Mucosa of rectum (tissue), 2 donors: ENCODE results near the gene BLOC1S1.

Source experiments
- H3K27ac ChIP-seq, 2 donors: one replicate each; pipeline ENCODE4 v1.7.0; 2013; ENCODE audit warnings: inconsistent platforms in 2 of 2, low read depth in 2 of 2, low read length in 2 of 2
- H3K27me3 ChIP-seq, 2 donors: one replicate each; pipeline ENCODE4 v1.7.0; 2013; ENCODE audit warnings: low read length in 2 of 2; ENCODE audit not compliant: control insufficient read depth in 2 of 2, insufficient read depth in 2 of 2
- H3K36me3 ChIP-seq, 2 donors: one replicate each; pipeline ENCODE4 v1.7.0; 2013; ENCODE audit warnings: low read length in 2 of 2; ENCODE audit not compliant: control insufficient read depth in 2 of 2, insufficient read depth in 2 of 2
- H3K4me1 ChIP-seq, 2 donors: one replicate each; pipeline ENCODE4 v1.7.0; 2013; ENCODE audit warnings: low read length in 2 of 2, mild to moderate bottlenecking in 1 of 2; ENCODE audit not compliant: control insufficient read depth in 2 of 2, insufficient read depth in 2 of 2
- H3K4me3 ChIP-seq, 2 donors: one replicate each; pipeline ENCODE4 v1.7.0; 2013; ENCODE audit warnings: low read length in 2 of 2
- H3K9ac ChIP-seq, 2 donors: one replicate each; pipeline ENCODE4 v1.7.0; 2013; ENCODE audit warnings: low read length in 2 of 2, low read depth in 1 of 2, mild to moderate bottlenecking in 1 of 2
- H3K9me3 ChIP-seq, 2 donors: one replicate each; pipeline ENCODE4 v1.7.0; 2013; ENCODE audit warnings: low read length in 2 of 2; ENCODE audit not compliant: control insufficient read depth in 2 of 2
- donor health status: healthy.
- donor health status: Normal muscosa, but diverticular disease.

Gene BLOC1S1

DNA sequence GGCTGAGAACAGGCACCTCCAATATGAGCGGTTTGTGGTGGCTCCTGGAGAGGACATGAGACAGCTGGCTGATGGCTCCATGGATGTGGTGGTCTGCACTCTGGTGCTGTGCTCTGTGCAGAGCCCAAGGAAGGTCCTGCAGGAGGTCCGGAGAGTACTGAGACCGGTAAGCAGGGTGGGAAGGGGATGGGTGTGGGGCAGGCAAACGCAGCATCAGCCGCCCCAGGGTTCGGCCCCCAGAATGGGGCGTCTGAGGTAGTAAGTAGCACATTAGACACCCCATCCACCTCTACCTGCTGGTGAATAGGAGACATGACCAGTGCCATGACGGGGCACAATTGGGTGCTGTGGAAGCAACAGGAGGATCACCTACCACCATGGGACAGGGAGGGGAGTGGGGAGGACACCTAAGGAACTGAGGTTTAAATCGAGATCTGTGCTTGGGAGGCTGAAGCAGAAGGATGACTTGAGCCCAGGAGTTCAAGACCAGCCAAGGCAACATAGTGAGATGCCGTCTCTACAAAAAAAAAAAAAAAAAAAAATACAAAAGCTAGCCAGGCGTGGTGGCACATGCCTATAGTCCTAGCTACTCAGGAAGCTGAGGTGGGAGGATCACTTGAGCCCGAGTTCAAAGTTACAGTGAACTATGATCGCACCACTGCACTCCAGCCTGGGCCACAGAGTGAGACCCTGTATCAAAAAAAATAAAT lies 33.6 kb upstream of the BLOC1S1 start:
- Histone ChIP-seq H3K9me3 (no peaks in the 10 kb centered on the region), H3K27me3 (no peaks in the 10 kb centered on the region), H3K4me3 (peak overlapping the region; percentile 68 to 81), H3K36me3 (peaks cover 0 to 3% of the 10 kb centered on the region in 2 donors), H3K4me1 (peaks cover 7 to 13% of the 10 kb centered on the region in 2 donors), H3K9ac (peak overlapping the region; percentile 28 to 58), H3K27ac (peak overlapping the region in 1 of 2 donors; percentile 46)

DNA sequence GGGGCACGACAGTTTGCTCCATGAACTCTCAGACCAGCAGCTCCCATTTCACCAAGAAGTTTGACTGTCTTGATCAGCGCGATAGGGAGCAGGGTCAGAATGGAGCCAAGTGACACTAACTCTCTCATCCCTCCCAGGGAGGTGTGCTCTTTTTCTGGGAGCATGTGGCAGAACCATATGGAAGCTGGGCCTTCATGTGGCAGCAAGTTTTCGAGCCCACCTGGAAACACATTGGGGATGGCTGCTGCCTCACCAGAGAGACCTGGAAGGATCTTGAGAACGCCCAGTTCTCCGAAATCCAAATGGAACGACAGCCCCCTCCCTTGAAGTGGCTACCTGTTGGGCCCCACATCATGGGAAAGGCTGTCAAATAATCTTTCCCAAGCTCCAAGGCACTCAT lies 32.2 kb upstream of the BLOC1S1 start:
- H3K9me3 ChIP-seq, result no peaks in the 10 kb centered on the region
- H3K9ac ChIP-seq, result no peak overlapping the region
- no peak overlapping the region for H3K4me3 ChIP-seq
- no peaks in the 10 kb centered on the region for H3K27me3 ChIP-seq
- peaks cover 7 to 13% of the 10 kb centered on the region in 2 donors for H3K4me1 ChIP-seq
- H3K27ac ChIP-seq, result no peak overlapping the region
- H3K36me3 ChIP-seq, result peaks cover 0 to 5% of the 10 kb centered on the region in 2 donors

DNA sequence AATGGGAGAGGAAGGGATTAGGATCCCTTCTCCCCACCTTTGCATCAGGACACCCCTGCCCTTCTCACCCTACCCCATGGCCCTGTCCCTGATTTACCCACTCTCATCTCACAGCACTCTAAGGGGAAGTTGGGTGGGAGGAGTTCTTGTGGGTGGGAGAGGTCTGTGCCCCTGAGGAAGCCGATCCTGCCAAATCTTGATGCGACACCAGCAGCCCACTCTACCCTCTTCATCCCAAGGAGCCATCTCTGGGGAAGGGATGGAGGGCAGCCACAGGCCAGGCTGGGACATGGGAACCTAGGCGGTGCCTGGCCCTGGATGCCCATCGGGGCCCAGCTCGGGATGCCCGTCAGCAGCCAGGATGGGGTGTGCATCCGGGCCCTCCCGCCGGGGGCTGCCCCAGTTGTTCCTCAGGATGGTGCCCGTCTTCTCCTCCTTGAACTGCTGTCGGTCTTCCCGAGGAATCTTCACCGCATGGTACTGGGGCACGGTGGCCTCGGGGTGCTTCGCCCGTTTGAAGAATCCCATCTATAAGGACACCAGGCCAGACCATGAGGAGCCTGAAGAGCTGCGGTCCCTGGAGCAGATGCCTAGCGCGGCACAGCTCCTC lies 31.0 kb upstream of the BLOC1S1 start:
- Histone ChIP-seq H3K9ac (no peak overlapping the region), H3K27ac (no peak overlapping the region)

DNA sequence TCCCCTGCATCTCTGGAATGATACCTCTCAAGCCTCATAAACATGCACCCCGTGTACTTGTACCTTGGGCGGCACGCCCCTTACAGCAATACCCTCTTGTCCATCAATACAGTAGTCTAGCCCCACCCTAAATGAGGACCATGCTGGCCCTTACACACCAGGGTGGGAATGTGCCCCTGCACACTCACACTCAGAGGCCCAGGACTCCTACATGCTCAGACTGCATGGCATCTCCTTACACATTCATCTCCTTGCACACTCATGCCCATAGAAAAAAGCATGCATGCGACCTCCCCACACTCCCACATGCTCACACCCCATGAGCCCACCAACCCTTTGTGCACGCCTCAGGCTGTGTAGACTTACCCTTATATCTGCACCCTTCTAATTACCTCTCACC lies 30.2 kb upstream of the BLOC1S1 start:
- Histone ChIP-seq H3K4me1 (peaks cover 7 to 13% of the 10 kb centered on the region in 2 donors), H3K36me3 (peaks cover 0 to 5% of the 10 kb centered on the region in 2 donors)

More for the DNA sequence above, 31.0 kb upstream of the BLOC1S1 start:
- Histone ChIP-seq H3K27me3 (no peaks in the 10 kb centered on the region), H3K9me3 (no peaks in the 10 kb centered on the region), H3K4me3 (no peak overlapping the region), H3K4me1 (peaks cover 7 to 13% of the 10 kb centered on the region in 2 donors), H3K36me3 (peaks cover 0 to 5% of the 10 kb centered on the region in 2 donors)

DNA sequence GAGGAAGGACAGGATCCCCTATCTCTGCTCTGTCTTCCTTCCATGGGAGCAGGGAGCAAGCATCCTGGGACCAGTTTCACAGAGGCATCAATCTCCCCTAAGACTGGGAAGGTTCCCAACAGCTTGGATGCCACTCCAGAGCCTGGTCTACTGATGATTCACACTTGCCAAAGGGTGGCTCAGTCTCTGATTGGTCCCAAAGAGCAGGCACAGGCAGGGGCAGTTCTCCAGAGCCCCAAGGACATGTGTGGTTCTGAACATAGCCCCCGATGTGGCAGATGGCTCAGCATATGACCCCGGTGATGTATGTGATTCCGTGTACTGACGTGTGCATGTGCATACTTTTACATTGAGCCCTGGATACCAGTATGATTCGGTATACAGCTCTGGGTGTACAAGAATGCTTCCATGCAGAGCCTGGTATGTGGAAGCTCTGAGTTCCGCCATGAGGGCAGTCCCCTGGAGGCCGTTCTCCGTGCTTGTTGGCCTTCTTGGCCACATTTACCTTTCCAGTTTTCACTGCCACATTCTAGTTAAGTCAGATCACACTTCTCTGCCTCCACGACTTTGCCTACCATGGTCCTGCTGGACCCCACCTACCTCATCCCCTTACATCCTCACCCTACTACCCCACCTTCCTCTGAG lies 29.4 kb upstream of the BLOC1S1 start:
- Histone ChIP-seq H3K36me3 (peaks cover 0 to 5% of the 10 kb centered on the region in 2 donors), H3K4me3 (no peak overlapping the region), H3K9ac (no peak overlapping the region), H3K9me3 (no peaks in the 10 kb centered on the region), H3K27me3 (no peaks in the 10 kb centered on the region), H3K4me1 (peaks cover 5 to 8% of the 10 kb centered on the region in 2 donors), H3K27ac (no peak overlapping the region)

More for the DNA sequence above, 30.2 kb upstream of the BLOC1S1 start:
- no peaks in the 10 kb centered on the region for H3K27me3 ChIP-seq
- H3K27ac ChIP-seq, result no peak overlapping the region
- no peaks in the 10 kb centered on the region for H3K9me3 ChIP-seq
- no peak overlapping the region for H3K9ac ChIP-seq
- no peak overlapping the region for H3K4me3 ChIP-seq

DNA sequence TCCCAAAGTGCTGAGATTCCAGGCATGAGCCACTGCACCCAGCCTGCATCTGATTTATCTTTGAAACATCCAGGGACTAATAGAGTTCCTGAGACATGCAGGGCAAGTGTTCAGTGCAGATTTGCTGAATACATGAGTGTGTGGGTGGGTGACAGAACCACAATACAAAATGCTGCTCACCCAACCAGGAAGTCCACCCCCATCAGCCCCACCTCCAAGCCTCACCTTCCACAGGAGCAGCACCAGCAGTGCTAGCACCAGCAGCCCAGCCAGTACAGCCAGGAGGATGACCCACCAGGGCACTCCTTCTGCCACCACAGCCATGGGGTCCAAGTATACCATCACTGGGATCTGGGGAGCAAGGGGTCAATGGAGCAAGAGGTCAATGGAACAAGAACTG lies 28.1 kb upstream of the BLOC1S1 start:
- Histone ChIP-seq H3K4me3 (no peak overlapping the region), H3K9ac (no peak overlapping the region), H3K27me3 (no peaks in the 10 kb centered on the region), H3K9me3 (no peaks in the 10 kb centered on the region), H3K36me3 (peaks cover 0 to 5% of the 10 kb centered on the region in 2 donors), H3K27ac (no peak overlapping the region), H3K4me1 (peaks cover 3% of the 10 kb centered on the region in 2 donors)

DNA sequence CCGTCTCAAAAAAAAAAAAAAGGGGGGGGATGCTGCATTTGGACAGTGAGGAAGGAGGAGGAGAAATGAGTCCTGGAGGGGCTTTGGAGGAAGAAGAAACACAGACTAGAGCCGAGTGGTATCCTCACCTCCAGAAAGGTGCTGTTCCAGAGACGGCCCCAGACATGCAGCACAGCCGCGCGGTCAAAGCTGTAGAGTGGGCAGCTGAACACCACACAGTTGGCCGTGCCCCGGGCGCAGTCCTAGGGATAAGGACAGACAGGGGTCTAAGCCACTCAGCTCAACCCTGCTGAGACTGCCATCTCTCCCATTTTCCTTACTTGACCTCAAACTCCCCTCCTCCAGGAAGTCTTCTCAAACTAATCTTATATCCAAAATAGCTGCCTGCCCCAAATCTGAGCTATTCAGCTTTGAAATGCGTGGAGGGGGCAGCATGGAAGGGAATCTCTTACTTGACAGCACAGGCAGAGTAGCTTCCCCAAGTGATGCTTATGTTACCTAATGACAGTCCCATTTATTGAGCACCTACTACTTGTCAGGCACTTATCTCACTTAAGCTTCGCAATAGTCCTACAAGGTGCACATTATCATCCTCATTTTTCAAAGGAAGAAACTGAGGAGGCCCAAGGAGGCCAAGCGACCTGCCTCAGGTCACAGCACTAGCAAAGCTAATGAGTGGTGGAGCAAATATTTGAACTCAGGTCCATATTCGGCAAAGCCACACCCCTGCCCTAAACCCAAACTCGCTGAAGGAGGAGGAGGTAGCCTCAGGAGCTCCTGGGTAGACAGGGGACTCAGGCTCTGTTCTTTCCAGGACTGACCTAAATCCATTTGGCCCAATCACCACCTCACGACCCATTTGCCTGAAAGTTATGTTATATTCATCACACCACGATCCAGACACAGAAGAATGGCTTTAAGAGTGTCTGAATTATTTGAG lies 26.9 kb upstream of the BLOC1S1 start:
- no peaks in the 10 kb centered on the region for H3K9me3 ChIP-seq
- H3K36me3 ChIP-seq, result peaks cover 0 to 7% of the 10 kb centered on the region in 2 donors
- no peak overlapping the region for H3K27ac ChIP-seq
- no peak overlapping the region for H3K9ac ChIP-seq
- no peaks in the 10 kb centered on the region for H3K4me1 ChIP-seq
- H3K4me3 ChIP-seq, result no peak overlapping the region
- no peaks in the 10 kb centered on the region for H3K27me3 ChIP-seq

DNA sequence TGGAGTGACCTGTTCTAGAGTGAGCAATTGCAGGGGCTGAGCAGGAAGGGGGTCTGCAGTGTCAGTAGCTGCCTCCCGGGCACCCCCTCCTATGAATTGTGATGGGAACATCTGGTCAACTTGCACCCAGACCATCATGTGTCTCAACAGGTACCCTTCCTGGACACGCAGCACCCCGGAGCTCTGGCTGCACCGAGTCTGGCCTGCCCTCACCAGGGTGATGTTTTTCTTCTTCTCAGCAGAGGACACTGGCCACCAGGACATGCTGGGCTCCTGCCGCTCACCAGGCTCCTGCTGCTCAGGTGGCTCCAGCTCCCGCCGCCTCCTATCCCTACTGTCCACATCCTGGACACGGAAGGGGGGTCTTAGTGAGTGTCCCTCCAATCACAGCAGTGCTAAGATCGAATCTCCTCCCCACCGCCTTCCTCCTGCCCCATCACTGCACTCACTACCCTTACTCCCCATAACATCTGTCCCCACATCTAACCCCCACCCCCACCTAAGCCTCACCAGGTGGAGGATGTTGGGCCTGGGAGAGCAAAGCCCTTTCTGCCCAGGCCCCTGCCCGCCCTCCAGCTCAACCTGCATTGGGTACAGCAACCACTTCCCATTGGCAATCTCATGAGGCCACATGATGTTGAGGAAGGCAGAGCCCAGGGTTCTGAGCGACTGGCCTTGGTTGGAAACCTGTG lies 23.1 kb upstream of the BLOC1S1 start:
- Histone ChIP-seq H3K4me3 (no peak overlapping the region), H3K36me3 (peaks cover 0 to 2% of the 10 kb centered on the region in 2 donors), H3K4me1 (no peaks in the 10 kb centered on the region), H3K27ac (no peak overlapping the region), H3K9ac (no peak overlapping the region), H3K27me3 (no peaks in the 10 kb centered on the region), H3K9me3 (no peaks in the 10 kb centered on the region)

DNA sequence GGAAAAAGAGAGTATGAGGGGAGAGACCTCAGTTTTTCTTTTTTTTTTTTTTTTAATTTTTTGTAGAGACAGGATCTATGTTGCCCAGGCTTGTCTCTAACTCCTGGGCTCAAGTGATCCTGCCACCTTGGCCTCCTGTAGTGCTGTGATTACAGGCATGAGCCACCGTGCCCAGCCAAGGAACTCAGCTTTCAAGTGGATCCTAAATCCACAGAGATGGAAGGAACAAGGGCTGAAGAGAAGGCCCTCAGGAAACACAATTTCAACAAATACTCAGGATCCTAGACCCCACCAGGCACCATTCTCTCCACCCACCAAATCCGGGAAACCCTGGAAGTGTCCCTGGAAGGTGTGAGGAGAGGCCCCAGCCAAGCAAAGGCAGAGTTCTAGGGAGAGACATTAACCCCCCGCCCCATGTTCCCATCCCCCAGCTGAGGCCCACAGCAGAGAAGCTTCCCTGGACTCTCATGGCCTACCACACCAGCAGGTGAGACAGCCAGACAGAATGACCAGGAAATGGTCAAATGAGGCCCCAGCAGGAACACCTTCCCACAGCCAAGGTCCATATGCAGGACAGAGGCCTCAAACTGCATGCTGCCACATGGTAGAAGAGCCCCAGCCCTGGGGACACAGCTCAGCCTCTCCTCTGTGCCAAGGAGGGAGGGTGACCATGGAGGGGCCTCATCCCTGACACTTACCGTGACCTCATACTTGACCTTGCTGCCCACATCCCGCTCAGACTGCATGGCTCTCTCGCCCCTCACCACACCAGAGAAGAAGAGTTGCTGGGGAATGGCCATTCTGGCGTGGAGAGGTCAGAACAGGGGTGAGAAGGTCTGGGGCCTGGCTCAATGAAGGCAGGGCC lies 22.3 kb upstream of the BLOC1S1 start:
- no peaks in the 10 kb centered on the region for H3K27me3 ChIP-seq
- no peak overlapping the region for H3K27ac ChIP-seq
- no peaks in the 10 kb centered on the region for H3K4me1 ChIP-seq
- peaks cover 0 to 2% of the 10 kb centered on the region in 2 donors for H3K36me3 ChIP-seq
- no peaks in the 10 kb centered on the region for H3K9me3 ChIP-seq
- H3K9ac ChIP-seq, result no peak overlapping the region
- H3K4me3 ChIP-seq, result no peak overlapping the region
